Activated CD8-positive, alpha-beta T cell treated with anti-CD3 and anti-CD28 coated beads for 36 hours (primary cell): Measurements from ENCODE around the gene RNF223. TPM values are rescaled to one million over a fixed set of nuclear protein-coding genes. Genes with fewer than 3 reads are reported as not detected.
"Not testable (repeated sequence)": the region's sequence is repeated elsewhere in the genome, so short reads cannot be mapped to it uniquely, and the experiment has no call there.

Experiments used
- ATAC-seq: fragments of 200-7000 bp; cut with Tn5 transposase; one replicate; pipeline ENCODE4 v1.10.0; 2021; ENCODE audit warnings: mild to moderate bottlenecking, moderate library complexity
- CTCF ChIA-PET: fragments of 350-600 bp; sonication (Branson Sonifier 250); formaldehyde crosslinking; loops from one replicate; lab custom pipeline; 2021; ENCODE audit warnings: antibody characterized with exemption; lab: Charles Lee
- POLR2A ChIA-PET: fragments of 350-600 bp; sonication (Branson Sonifier 250); formaldehyde crosslinking; loops from one replicate; lab custom pipeline; 2021; ENCODE audit warnings: antibody characterized with exemption; lab: Charles Lee
- DNase-seq: peaks from one replicate; pipeline ENCODE4 v3.0.0-alpha.2; 2020
- H3K27ac Mint-ChIP-seq: one replicate; pipeline ENCODE4 v1.8.0; 2021; ENCODE audit warnings: mild to moderate bottlenecking, mixed read lengths
- H3K27me3 Mint-ChIP-seq: one replicate; pipeline ENCODE4 v1.8.0; 2021; ENCODE audit warnings: mixed read lengths
- H3K36me3 Mint-ChIP-seq: one replicate; pipeline ENCODE4 v1.8.0; 2021; ENCODE audit warnings: low read depth, mixed read lengths
- H3K4me1 Mint-ChIP-seq: one replicate; pipeline ENCODE4 v1.8.0; 2021; ENCODE audit warnings: low read depth, mixed read lengths
- H3K4me3 Mint-ChIP-seq: one replicate; pipeline ENCODE4 v1.8.0; 2021; ENCODE audit warnings: mild to moderate bottlenecking, moderate library complexity, mixed read lengths
- H3K9me3 Mint-ChIP-seq: one replicate; pipeline ENCODE4 v1.8.0; 2021; ENCODE audit warnings: mixed read lengths
- CTCF ChIP-seq: fragments of 200-600 bp; IDR thresholded peaks from one replicate; pipeline ENCODE4 v1.8.0; 2022; ENCODE audit warnings: antibody characterized with exemption, mild to moderate bottlenecking
- intact Hi-C: fragments of 100-400 bp; cut with micrococcal nuclease; formaldehyde crosslinking; loops from one replicate; pipeline ENCODE4 v1.10.0; 2022
- total RNA-seq, 2 experiments: library from RNA; stranded (reverse); gene quantifications; one replicate each; pipeline ENCODE4 v1.2.3, GENCODE V29; 2021

RNF223 gene
- total RNA-seq, 2 experiments from 2014 or later: not detected

DNA sequence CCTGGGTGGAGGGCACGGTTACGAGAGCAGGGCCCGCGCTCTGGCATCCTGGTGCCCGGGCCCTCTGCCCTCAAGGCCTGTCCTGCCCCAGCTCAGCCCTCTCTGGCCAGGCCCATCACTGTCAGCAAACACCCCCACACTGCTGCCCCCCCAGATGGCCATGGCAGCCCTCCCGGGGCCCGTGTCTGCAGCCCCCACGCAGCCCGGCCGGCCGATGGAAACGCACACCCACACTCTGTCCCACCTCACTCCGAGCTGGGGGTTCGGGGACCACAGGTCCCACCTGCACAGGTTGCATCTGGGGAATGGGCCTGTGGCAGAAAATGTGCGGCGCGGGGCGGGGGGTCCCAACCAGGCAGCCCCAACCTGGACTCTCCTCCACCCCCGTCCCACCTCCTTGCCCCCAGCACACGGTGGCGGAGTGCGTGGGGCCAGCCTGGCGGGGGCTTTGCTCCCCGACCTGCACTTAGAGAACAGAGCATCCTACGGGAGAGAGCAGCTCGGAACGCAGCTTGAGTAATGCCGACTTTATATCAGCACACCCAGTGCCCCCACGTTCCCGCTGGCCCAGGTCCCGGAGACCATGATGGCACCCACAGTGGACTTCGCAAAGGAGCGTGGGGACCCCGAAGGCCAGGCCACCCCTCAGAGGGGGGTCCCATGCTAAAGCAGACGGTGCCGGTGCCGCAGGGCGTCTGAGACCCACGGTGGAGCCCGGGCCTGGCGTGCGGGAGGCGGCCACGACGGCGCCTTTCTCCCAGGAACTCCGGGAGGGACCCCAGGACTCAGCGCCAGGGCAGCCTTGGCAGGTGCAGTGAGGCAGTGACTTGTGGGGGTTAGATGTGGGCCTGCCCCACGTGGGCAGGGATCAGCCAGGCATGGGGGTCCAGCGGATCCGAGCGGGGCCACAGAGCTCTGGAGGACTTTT is 7.5 kb upstream of the RNF223 start:
- no peak for ATAC-seq
- H3K4me3 Mint-ChIP-seq: no peak overlapping the region
- no peak overlapping the region for H3K27ac Mint-ChIP-seq

GRCh38 chr1:1080951-1081310 is 6.8 kb upstream of the RNF223 start:
- H3K27me3 Mint-ChIP-seq: no peaks in the 10 kb centered on the region
- no peaks in the 10 kb centered on the region for H3K36me3 Mint-ChIP-seq
- DNase-seq (no peak), ATAC-seq (no peak)
- intact Hi-C loops: no loop called here
- no peak for TF ChIP-seq CTCF
- no peaks in the 10 kb centered on the region for H3K9me3 Mint-ChIP-seq
- no peak overlapping the region for H3K4me3 Mint-ChIP-seq
- ChIA-PET CTCF (no interaction called here), POLR2A (no interaction called here)
- peaks cover 7% of the 10 kb centered on the region for H3K4me1 Mint-ChIP-seq
- H3K27ac Mint-ChIP-seq: no peak overlapping the region

More for the DNA sequence above, 7.5 kb upstream of the RNF223 start:
- TF ChIP-seq CTCF: no peak
- H3K36me3 Mint-ChIP-seq: no peaks in the 10 kb centered on the region
- no peaks in the 10 kb centered on the region for H3K9me3 Mint-ChIP-seq
- peaks cover 7% of the 10 kb centered on the region for H3K4me1 Mint-ChIP-seq
- ChIA-PET CTCF (no interaction called here), POLR2A (interaction anchor here (1.0 to 3.2 kb wide), 4 partner anchors 9 to 44 kb away, joined by 3 to 15 read pairs (median 4); no protein-coding TSS in a partner anchor)
- no peaks in the 10 kb centered on the region for H3K27me3 Mint-ChIP-seq
- intact Hi-C loops: no loop called here
- DNase-seq: no peak

- ATAC-seq: peak; percentile 62
- H3K27ac Mint-ChIP-seq: no peak overlapping the region
- TF ChIP-seq CTCF: no peak
- ChIA-PET POLR2A (interaction anchor here (1.2 to 1.7 kb wide), 3 partner anchors 9 to 12 kb away, joined by 4 to 6 read pairs (median 5); no protein-coding TSS in a partner anchor), CTCF (no interaction called here)
- DNase-seq: peak; percentile 60
- intact Hi-C loops: no loop called here
- H3K27me3 Mint-ChIP-seq: no peaks in the 10 kb centered on the region
- no peak overlapping the region for H3K4me3 Mint-ChIP-seq
- H3K9me3 Mint-ChIP-seq: no peaks in the 10 kb centered on the region
- H3K4me1 Mint-ChIP-seq: peaks cover 7% of the 10 kb centered on the region
- H3K36me3 Mint-ChIP-seq: no peaks in the 10 kb centered on the region
Observed at GRCh38 chr1:1080122-1080757, 6.1 kb upstream of the RNF223 start.

- Mint-ChIP-seq H3K4me1 (peaks cover 7% of the 10 kb centered on the region), H3K27me3 (peaks cover 3% of the 10 kb centered on the region), H3K4me3 (peak overlapping the region; percentile 56), H3K9me3 (no peaks in the 10 kb centered on the region), H3K27ac (peak overlapping the region; percentile 78), H3K36me3 (no peaks in the 10 kb centered on the region)
- ATAC-seq: peak; percentile 77
- CTCF ChIA-PET: no interaction called here
- peak; percentile 80 for DNase-seq
- intact Hi-C loops: no loop called here
- no peak for TF ChIP-seq CTCF
- POLR2A ChIA-PET: interaction anchor here (1.2 to 1.7 kb wide), 3 partner anchors 8 to 13 kb away, joined by 4 to 6 read pairs (median 5); no protein-coding TSS in a partner anchor
Observed at GRCh38 chr1:1079408-1080121, 5.5 kb upstream of the RNF223 start.

DNA sequence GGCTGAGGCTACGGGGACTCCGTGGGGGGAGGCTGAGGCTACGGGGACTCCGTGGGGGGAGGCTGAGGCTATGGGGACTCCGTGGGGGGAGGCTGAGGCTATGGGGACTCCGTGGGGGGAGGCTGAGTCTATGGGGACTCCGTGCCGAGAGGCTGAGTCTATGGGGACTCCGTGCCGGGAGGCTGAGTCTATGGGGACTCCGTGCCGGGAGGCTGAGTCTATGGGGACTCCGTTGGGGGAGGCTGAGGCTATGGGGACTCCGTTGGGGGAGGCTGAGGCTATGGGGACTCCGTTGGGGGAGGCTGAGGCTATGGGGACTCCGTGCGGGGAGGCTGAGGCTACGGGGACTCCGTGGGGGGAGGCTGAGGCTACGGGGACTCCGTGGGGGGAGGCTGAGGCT is 3.3 kb upstream of the RNF223 start:
- POLR2A ChIA-PET, H3K4me1 Mint-ChIP-seq, H3K4me3 Mint-ChIP-seq, CTCF ChIA-PET, H3K27ac Mint-ChIP-seq, H3K9me3 Mint-ChIP-seq, DNase-seq, ATAC-seq, intact Hi-C loops, H3K27me3 Mint-ChIP-seq, H3K36me3 Mint-ChIP-seq: not testable (repeated sequence)
